Activated CD4-positive, alpha-beta T cell treated with anti-CD3 and anti-CD28 coated beads, Interleukin-2, amount 50 U/mL, for 24 hours (primary cell): Measurements from ENCODE around the gene HS1BP3.

ENCODE experiments used
- DNase-seq, 2 donors: peaks; one replicate each; pipeline ENCODE4 v3.0.0-alpha.2; 2020; ENCODE audit warnings: low read depth in 1 of 2, low spot score in 1 of 2

Gene HS1BP3

DNA sequence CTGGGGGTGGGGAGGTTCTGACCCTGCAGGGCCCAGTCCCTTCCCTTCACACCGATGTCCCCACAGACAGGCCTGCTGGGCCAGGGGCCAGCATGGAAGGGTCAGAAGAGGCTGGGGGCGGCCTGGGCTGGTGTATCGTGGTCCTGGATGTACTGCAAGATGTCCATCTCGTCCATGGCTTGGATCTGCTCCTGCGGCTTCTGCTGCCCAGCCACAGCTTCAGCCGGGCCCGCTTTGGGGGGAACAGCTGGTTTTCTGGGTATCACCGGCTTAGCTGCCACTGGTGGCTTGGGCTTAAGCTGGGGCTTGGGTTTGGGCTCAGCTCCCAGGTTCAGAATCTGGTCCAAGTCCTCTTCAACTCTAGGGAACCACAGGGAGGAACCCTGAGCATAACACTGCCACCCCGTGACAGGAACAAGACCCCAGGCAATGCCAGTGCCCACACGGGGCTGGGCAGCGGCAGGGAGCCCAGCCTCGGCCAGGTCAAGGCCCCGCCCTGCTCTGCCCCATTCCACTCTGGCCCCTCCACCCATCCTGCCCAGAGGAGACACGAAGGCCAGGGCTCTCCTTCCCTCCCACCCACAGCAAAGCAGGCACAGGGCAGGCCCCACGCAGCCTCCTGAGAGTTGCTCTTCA, 31.9 kb downstream of the HS1BP3 start:
- DNase-seq: no peak

- no peak for DNase-seq
These were observed 32.4 kb downstream of the HS1BP3 start for GRCh38 chr2:20618468-20618885.

- DNase-seq: no peak
These were observed 32.9 kb downstream of the HS1BP3 start for GRCh38 chr2:20617892-20618467.

- DNase-seq: no peak
These were observed 33.8 kb downstream of the HS1BP3 start for GRCh38 chr2:20617081-20617575.

DNA sequence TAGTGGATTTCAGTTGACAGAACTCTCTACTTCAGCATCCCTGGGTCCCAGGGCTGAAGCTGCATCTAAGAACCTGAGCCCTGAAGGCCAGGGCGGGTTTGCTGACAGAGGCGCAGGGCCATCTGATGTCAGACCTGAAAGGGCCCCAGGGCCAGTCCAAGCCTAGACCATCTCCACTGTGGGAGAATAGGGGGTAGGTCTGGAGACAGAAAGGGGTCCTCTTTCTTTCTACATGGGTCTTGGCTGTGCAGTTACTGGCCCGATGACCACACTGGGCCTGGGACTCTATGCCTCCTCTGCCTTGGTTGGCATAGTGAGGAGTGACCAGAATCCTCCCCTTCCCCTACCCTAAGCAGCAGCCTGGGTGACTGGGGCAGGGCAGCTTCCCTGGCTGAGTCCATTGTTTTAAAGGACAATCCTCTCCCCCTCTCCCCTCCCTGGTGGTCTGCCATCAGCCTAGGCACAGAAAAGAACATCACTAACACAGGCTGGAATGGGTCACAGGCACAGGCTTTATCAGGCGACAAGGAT, 34.5 kb downstream of the HS1BP3 start:
- DNase-seq: no peak

DNA sequence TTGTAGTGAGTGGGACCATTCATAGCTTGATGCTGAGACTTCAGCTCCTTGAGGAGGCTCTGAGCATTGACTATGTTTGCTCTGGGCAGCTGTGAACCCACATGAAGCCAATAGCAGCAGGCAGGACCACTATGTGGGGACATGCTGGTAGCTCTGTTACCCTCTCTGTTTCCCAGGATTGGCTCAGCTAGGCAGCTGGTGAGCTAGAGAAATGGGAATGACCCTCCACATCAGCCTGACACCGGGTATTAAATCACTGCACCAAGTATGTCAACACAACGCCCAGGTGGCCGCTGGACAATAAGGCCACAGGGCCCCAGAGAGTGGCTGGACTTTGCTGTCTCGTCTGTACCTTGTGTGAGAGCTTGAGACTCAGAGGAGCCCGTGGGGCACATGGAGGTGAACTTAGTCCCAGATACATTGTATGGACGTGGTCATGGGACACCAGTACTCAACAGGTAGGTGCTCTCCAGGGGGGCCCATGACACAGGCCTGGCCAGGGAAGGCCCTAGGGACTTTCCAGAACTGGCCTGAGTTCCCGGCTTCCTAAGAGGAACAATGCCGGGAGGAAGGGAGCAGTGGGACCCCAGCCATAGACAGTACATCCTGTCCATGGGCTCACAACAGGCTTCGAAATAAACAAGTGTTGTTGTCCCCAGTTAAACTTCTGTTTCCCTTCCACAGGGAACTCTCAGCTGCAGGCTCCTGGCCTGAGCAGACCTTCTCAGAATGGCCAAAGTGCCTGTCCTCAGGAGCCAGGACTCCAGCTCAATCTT, 35.2 kb downstream of the HS1BP3 start:
- DNase-seq: no peak

- no peak for DNase-seq
These were observed 35.8 kb downstream of the HS1BP3 start for GRCh38 chr2:20615068-20615465.

- DNase-seq: no peak
These were observed 36.5 kb downstream of the HS1BP3 start for GRCh38 chr2:20614201-20615067.

- DNase-seq: no peak
These were observed 37.7 kb downstream of the HS1BP3 start for GRCh38 chr2:20612925-20613916.

- no peak for DNase-seq
These were observed 39.0 kb downstream of the HS1BP3 start for GRCh38 chr2:20611844-20612356.

- DNase-seq: no peak
These were observed 39.6 kb downstream of the HS1BP3 start for GRCh38 chr2:20611077-20611843.

- DNase-seq: no peak
These were observed 40.9 kb downstream of the HS1BP3 start for GRCh38 chr2:20609995-20610357.

GRCh38 chr2:20609349-20609994, 41.4 kb downstream of the HS1BP3 start:
- DNase-seq: no peak

- no peak for DNase-seq
These were observed 42.1 kb downstream of the HS1BP3 start for GRCh38 chr2:20608666-20609348.

DNA sequence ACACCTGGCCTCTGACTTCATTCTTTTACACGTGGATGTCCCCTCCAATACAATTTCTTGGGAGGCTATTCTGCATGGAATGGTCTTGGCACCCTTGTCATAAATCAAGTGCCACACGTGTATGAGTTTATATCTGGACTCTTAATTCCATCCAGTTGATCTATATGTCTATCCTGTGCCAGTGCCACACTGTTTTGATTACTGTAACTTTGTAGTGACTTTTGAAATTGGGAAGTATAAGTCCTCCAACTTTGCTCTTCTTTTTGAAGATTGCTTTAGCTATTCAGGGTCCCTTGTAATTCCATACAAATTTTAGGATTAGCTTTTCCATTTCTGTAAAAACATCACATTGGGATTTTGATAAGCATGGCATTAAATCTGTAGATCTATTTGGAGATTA, 43.5 kb downstream of the HS1BP3 start:
- no peak for DNase-seq

GRCh38 chr2:20606198-20606597, 44.7 kb downstream of the HS1BP3 start:
- DNase-seq: no peak

- DNase-seq: no peak
These were observed 45.9 kb downstream of the HS1BP3 start for GRCh38 chr2:20604951-20605381.

- DNase-seq: no peak
These were observed 46.4 kb downstream of the HS1BP3 start for GRCh38 chr2:20604401-20604911.
